GM18868 (cell line): ENCODE measurements around the gene PLEKHM2.

Experiments
- ATAC-seq: cut with Tn5 transposase; IDR thresholded peaks from one replicate; pipeline ENCODE4 v1.9.1; 2021; ENCODE audit warnings: mild to moderate bottlenecking, moderate library complexity; ENCODE audit not compliant: unreplicated experiment

The PLEKHM2 gene

GRCh38 chr1:15723631-15724246 is 39.6 kb downstream of the PLEKHM2 start:
- ATAC-seq, result no peak

DNA sequence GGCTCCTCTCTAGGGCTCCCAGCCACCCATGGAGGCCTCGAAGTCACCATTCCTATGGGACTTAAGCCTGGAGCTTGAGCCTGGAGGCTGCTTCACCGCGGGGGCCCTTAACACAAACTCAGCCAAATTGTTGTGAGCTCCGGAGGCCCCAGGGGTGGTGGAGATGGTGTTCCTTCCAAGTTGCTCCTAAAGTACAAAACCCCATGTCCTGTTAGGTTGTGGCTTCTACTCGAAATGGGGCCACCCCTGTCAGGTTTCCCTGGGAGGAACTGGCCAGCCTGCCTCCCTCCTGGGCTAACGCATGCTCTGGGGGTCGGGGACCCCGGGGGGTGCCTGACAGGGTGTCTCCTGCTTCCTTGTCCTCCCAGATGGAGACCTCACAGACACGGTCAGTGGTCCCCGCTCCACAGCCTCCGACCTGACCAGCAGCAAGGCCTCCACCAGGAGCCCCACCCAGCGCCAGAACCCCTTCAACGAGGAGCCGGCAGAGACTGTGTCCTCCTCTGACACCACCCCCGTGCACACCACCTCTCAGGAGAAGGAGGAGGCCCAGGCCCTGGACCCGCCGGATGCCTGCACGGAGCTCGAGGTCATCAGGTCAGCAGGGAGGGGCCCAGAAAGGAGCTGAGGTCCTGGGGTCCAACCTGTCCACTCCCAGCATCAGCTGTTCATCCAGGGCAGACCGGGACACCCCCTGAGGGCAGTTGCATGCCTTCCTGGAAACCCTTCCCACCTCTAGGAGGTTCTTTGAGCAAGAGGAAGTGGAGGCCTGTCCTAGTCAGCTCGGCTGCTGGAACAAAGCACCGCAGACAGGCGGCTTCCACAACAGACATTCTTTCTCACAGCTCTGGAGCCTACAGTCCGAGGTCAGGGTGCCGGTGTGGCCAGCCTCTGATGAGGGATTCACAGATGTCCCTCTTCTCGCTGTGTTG is 41.1 kb downstream of the PLEKHM2 start:
- no peak for ATAC-seq

- ATAC-seq, result no peak
These were observed 42.4 kb downstream of the PLEKHM2 start for GRCh38 chr1:15726508-15726907.

GRCh38 chr1:15727021-15727420 is 42.9 kb downstream of the PLEKHM2 start:
- no peak for ATAC-seq

- ATAC-seq, result no peak
These were observed 43.3 kb downstream of the PLEKHM2 start for GRCh38 chr1:15727424-15727823.

DNA sequence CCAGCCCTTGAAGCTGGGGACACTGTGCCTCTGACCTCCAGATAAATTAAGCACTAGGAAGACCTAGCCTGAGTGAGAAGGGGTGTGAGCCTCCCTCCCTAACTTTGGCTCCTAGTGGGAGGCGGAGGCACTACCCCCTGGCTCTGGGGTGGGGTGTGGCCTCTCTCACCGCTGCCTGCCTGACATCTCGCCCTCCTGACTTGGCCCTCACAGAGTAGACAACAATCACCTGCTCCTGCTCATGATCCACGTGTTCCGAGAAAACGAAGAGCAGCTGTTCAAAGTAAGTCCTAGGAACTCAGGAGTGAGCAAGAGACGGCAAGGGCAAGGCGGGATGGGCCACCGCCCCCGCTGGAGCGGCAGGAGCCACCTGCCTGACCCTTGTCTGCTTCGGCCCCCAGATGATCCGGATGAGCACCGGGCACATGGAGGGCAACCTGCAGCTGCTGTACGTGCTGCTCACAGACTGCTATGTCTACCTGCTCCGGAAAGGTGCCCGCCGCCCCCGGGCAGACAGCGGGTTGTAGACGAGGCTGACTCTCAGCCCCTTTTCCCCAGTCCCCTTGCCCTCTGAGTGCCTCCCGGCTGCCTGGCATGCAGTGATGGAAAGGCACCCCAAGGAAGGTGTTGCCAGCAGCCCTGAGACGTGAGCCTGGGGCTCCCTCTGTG is 43.9 kb downstream of the PLEKHM2 start:
- ATAC-seq, result no peak

DNA sequence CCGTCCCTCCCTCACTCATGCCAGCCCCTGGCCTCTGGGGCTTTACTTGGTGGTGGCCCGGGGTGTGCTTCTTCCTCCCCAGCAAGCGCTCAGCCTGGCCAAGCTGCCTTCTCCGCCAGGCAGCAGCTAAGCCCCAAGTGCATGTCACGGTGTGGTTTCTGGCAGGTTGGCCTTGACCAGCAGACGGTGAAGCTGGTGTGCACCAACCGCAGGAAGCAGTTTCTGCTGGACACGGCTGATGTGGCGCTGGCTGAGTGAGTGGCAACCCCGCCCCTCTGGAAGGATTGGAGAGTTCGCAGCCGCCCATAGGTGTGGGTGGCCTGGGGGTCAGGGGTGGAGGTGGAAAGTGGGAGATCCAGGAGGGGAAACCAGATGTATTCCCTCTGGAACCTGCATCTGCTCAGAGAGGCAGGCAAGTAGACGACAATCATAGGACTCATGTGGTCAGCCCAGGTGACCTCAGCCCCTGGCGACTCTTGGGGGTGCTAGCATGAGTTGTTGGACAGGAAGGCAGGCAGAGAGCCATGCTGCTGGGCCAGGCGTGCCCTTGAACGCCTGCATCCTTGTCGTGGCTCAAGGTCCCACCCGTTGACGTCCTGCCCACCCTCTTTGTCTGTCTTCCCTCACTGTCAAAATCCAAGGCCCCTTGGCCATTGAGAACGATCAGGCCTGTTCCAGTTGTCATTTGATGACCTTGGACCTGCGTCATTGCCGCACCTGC is 45.0 kb downstream of the PLEKHM2 start:
- ATAC-seq, result no peak

DNA sequence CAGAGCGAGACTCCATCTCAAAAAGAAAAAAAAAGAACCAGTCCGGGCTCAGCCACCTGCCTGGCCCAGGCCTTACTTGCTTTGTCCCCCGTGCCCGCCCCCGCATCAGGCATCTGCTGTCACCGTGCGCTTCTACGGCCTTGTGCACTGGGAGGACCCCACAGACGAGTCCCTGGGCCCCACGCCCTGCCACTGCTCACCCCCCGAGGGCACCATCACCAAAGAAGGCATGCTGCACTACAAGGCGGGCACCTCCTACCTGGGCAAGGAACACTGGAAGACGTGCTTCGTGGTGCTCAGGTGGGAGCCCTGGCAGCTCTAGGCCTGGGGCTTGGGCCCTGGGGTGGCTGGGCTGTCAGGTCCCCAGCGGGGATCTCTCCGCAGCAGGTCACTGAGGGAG is 46.3 kb downstream of the PLEKHM2 start:
- ATAC-seq, result no peak

GRCh38 chr1:15730936-15731335 is 46.8 kb downstream of the PLEKHM2 start:
- ATAC-seq, result no peak

DNA sequence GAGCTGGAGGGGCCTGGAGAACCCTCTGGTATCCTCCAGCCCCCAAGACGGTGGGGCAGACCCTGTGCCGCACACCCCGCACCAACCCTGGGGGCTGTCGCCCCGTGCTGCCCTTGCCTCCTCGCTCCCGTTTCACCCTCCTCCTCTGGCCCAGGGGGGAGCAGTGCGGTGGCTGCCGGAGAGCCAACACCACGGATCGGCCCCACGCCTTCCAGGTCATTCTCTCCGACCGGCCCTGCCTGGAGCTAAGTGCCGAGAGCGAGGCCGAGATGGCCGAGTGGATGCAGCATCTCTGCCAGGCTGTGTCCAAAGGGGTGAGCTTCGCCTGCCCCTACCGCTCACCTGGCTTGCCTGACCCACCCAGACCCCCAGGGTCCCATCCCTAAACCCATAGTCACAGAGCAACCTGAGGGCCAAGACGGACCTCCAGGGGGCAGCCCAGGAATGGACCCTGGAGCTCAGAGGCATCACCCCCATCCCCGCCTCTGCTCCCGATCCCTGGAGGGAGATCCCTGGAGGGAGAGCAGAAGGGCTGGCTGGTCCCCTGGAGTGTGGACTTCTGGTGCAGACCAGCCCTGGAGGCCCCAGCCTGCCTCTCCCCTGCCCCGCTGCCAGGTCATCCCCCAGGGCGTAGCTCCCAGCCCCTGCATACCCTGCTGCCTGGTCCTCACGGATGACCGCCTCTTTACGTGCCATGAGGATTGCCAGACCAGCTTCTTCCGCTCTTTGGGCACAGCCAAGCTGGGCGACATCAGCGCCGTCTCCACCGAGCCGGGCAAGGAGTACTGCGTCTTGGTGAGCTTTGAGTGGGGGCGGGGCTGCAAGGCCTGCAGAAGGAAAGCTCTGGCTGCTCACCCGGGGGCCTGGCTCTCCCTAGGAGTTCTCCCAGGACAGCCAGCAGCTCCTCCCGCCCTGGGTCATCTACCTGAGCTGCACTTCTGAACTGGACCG is 47.9 kb downstream of the PLEKHM2 start:
- no peak for ATAC-seq

GRCh38 chr1:15732686-15733081 is 48.6 kb downstream of the PLEKHM2 start:
- no peak for ATAC-seq

- no peak for ATAC-seq
These were observed 49.2 kb downstream of the PLEKHM2 start for GRCh38 chr1:15733218-15733725.

DNA sequence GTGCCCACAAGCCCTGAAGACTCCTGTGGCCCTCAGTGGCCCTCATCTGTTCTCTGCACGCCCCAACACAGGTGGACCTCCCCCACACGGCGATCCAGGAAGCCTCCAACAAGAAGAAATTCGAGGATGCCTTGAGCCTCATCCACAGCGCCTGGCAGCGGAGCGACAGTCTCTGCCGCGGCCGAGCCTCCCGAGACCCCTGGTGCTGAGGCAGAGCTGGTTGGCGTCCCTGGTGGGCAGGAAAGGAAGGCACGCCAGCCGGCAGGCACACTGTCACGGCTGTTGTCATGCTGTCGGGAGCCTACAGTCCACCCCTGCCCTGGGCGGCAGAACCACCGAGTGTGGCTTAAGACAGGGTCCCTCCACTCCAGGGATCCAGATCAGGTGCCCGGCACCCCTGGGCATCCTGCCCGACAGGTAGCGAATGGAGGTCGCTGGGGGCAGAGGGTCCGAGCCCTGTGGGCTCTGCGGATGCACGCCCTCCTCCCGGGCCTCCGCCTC is 49.7 kb downstream of the PLEKHM2 start:
- ATAC-seq, result no peak

DNA sequence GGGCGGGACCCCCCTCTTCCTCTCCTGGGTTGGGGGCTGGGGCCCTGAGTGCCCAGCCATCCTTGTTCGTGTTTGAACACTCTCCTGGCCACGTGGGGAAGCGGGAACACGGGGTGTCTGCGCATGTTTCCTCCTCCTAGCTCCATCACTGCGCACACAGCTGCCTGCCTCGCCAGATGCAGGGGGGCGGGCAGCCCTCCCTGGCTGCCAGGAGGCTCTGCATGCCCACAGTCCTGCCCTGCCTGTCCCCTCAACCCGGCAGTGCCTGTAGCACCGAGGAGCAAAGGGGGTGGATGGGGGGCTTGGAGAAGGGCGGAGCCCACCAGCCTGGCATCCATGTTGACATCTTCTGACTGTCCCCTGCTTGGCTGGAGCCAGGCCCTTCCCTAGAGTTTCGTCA is 50.2 kb downstream of the PLEKHM2 start:
- no peak for ATAC-seq

- no peak for ATAC-seq
These were observed 50.8 kb downstream of the PLEKHM2 start for GRCh38 chr1:15734901-15735300.

GRCh38 chr1:15735304-15736037 is 51.4 kb downstream of the PLEKHM2 start:
- no peak for ATAC-seq

- no peak for ATAC-seq
These were observed 52.1 kb downstream of the PLEKHM2 start, which contains the start of gene SLC25A34 for GRCh38 chr1:15736038-15736891. Gene SLC25A34 (plus strand): TSS chr1:15736258. CDS start chr1:15736486, 228 bp downstream.

- no peak for ATAC-seq
These were observed 52.8 kb downstream of the PLEKHM2 start for GRCh38 chr1:15736892-15737261.
